Loucy (cell line): ENCODE data around the gene IL24.

ENCODE experiments used
- H2AFZ ChIP-seq: fragments of 200-600 bp; sonication (generic); 2 replicates; pipeline ENCODE4 v1.6.0; 2016; ENCODE audit warnings: antibody characterized with exemption, mild to moderate bottlenecking, low read length, moderate library complexity
- H3F3A ChIP-seq: fragments of 200-600 bp; 2 replicates; pipeline ENCODE4 v1.6.0; 2016; ENCODE audit warnings: antibody characterized with exemption, low read depth, mild to moderate bottlenecking
- H3K27me3 ChIP-seq: fragments of 200-600 bp; sonication (generic); 2 replicates; pipeline ENCODE4 v1.6.1; 2014; ENCODE audit warnings: low read length, mild to moderate bottlenecking; ENCODE audit not compliant: insufficient read depth, poor library complexity, severe bottlenecking
- H3K36me3 ChIP-seq: fragments of 200-600 bp; sonication (generic); 2 replicates; pipeline ENCODE4 v1.6.1; 2016; ENCODE audit warnings: low read length; ENCODE audit not compliant: insufficient read depth
- H3K4me1 ChIP-seq: fragments of 200-600 bp; sonication (generic); 2 replicates; pipeline ENCODE4 v1.5.1; 2014; ENCODE audit warnings: low read length, mild to moderate bottlenecking; ENCODE audit not compliant: insufficient read depth, poor library complexity, severe bottlenecking
- H3K4me2 ChIP-seq: fragments of 200-600 bp; sonication (generic); 2 replicates; pipeline ENCODE4 v1.6.0; 2014; ENCODE audit warnings: antibody characterized with exemption, low read length, low read depth, mild to moderate bottlenecking; ENCODE audit not compliant: poor library complexity, severe bottlenecking
- H3K4me3 ChIP-seq: fragments of 200-600 bp; sonication (generic); 2 replicates; pipeline ENCODE4 v1.5.1; 2014; ENCODE audit warnings: low read length, mild to moderate bottlenecking, mixed read lengths; ENCODE audit not compliant: poor library complexity, severe bottlenecking
- H3K79me2 ChIP-seq: fragments of 200-600 bp; sonication (generic); 2 replicates; pipeline ENCODE4 v1.6.1; 2014; ENCODE audit warnings: low read length; ENCODE audit not compliant: insufficient read depth
- H3K9ac ChIP-seq: fragments of 200-600 bp; sonication (generic); 2 replicates; pipeline ENCODE4 v1.6.0; 2014; ENCODE audit warnings: mild to moderate bottlenecking, low read depth, low read length, moderate library complexity; ENCODE audit not compliant: poor library complexity, severe bottlenecking
- H3K9me2 ChIP-seq: fragments of 200-600 bp; sonication (generic); replicated peaks from 2 replicates; pipeline ENCODE4 v1.6.1; 2016; ENCODE audit warnings: low read depth, low read length, mixed read lengths
- H3K9me3 ChIP-seq: fragments of 200-600 bp; sonication (generic); 2 replicates; pipeline ENCODE4 v1.6.1; 2014; ENCODE audit warnings: mild to moderate bottlenecking, antibody characterized with exemption, low read length, low read depth; ENCODE audit not compliant: insufficient read depth
- H4K20me1 ChIP-seq: fragments of 200-600 bp; sonication (generic); 2 replicates; pipeline ENCODE4 v1.6.0; 2014; ENCODE audit warnings: antibody characterized with exemption, low read length, mild to moderate bottlenecking; ENCODE audit not compliant: insufficient read depth, poor library complexity, severe bottlenecking
- EZH2phosphoT487 ChIP-seq: fragments of 200-600 bp; IDR thresholded peaks from 2 replicates; pipeline ENCODE4 v1.6.1; 2018; ENCODE audit warnings: antibody characterized with exemption, mild to moderate bottlenecking, moderate library complexity, borderline replicate concordance
- TF ChIP-seq, protein P1 (sequence below): fragments of 200-600 bp; sonication (generic); conservative IDR thresholded peaks from 2 replicates; pipeline ENCODE4 v1.5.1; 2014; ENCODE audit warnings: mild to moderate bottlenecking, antibody characterized with exemption, low read length

The IL24 gene

DNA sequence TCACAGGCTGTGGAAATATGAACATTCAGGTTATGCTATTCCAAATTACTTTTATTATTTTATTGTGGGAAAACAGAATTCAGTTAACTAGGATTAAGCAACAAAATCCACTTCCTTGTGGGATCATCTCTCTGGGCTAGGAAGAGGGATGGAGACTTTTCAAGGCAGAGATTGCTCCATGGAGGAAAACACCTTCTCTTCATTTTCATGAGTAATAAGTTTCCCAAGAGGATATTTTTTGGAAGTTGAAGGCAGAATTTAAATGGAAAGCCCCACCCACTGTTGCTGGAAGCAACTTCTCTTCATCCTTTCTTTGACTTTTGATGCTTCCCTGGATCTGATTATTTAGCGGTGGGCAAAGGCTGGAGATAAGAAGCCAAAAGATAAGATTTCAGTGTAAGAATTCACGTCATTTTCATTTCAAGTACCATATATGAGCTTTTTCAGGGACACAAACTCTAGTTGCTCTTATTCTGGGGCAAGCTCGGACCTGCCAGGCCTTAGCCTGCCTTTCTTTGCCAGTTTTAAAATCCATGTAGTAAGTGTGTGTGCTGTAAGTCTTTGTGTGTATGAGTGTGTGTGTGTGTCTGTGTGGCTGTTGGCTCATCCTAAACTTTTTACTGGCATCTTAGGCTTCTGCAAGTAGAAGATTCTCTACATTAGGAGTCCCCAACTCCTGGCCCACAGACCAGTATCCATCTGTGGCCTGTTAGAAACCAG, 11.7 kb upstream of the IL24 start:
- Histone ChIP-seq H4K20me1 (no peaks in the 10 kb centered on the region), H3K4me2 (no peak overlapping the region), H3K4me1 (no peaks in the 10 kb centered on the region), H3K79me2 (no peaks in the 10 kb centered on the region), H3K9me3 (no peaks in the 10 kb centered on the region), H3K4me3 (no peak overlapping the region), H3K27me3 (peaks cover 8% of the 10 kb centered on the region), H3K9ac (no peak overlapping the region), H3K9me2 (no peaks in the 10 kb centered on the region), H3F3A (no peaks in the 10 kb centered on the region), H2AFZ (no peak overlapping the region), H3K36me3 (no peaks in the 10 kb centered on the region)
- TF ChIP-seq EZH2phosphoT487: no peak

DNA sequence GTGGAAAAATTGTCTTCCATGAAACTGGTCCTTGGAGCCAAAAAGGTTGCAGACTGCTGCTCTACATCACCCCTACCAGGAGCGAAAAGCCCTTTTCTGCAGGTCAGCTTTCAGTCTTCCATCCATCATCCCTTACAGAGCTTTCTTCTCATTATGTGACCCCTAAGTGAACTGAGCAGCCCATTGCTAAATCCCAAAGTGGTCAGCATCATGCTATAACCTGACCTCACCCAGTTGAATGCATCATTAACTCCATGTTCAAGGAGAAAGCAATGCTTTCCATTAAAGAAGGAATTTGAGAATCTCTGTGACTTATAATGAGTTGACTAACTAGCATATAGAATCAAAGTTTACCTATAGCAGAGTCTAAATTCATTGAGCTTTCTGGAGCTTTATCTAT, 10.4 kb upstream of the IL24 start:
- H3K79me2 ChIP-seq: no peaks in the 10 kb centered on the region
- H3K4me2 ChIP-seq: no peak overlapping the region
- TF ChIP-seq EZH2phosphoT487: no peak
- TF ChIP-seq, protein P1, sequence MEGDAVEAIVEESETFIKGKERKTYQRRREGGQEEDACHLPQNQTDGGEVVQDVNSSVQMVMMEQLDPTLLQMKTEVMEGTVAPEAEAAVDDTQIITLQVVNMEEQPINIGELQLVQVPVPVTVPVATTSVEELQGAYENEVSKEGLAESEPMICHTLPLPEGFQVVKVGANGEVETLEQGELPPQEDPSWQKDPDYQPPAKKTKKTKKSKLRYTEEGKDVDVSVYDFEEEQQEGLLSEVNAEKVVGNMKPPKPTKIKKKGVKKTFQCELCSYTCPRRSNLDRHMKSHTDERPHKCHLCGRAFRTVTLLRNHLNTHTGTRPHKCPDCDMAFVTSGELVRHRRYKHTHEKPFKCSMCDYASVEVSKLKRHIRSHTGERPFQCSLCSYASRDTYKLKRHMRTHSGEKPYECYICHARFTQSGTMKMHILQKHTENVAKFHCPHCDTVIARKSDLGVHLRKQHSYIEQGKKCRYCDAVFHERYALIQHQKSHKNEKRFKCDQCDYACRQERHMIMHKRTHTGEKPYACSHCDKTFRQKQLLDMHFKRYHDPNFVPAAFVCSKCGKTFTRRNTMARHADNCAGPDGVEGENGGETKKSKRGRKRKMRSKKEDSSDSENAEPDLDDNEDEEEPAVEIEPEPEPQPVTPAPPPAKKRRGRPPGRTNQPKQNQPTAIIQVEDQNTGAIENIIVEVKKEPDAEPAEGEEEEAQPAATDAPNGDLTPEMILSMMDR: no peak
- H2AFZ ChIP-seq: no peak overlapping the region
- no peaks in the 10 kb centered on the region for H3K36me3 ChIP-seq
- H3K9me3 ChIP-seq: no peaks in the 10 kb centered on the region
- no peaks in the 10 kb centered on the region for H3F3A ChIP-seq
- H3K9ac ChIP-seq: no peak overlapping the region
- no peaks in the 10 kb centered on the region for H3K4me1 ChIP-seq
- no peaks in the 10 kb centered on the region for H4K20me1 ChIP-seq
- H3K4me3 ChIP-seq: no peak overlapping the region
- no peaks in the 10 kb centered on the region for H3K9me2 ChIP-seq
- H3K27me3 ChIP-seq: peaks cover 8% of the 10 kb centered on the region

DNA sequence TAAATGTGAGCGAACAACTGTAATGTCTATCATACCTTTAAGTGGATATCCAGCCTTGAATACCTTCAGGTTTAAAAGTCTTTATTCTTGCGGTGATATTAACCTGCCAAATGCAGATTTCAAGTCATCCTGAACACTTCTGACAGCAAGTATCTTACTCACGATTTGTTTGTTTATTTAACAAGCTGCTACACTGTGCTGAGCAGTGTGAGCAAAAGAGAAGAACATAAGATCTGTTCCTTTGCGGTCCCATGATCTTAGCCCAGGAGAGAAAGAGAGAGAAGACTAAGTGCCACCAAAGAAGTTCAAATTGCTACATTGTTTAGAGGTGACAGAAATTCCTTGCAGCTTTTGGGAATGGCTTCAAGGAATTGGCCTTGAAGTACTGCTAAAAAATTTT, 9.5 kb upstream of the IL24 start:
- Histone ChIP-seq H3K79me2 (no peaks in the 10 kb centered on the region), H3K4me1 (no peaks in the 10 kb centered on the region), H3K27me3 (peaks cover 8% of the 10 kb centered on the region), H3K9me2 (no peaks in the 10 kb centered on the region), H3K9me3 (no peaks in the 10 kb centered on the region), H3K9ac (no peak overlapping the region), H2AFZ (no peak overlapping the region), H3F3A (no peaks in the 10 kb centered on the region), H3K4me2 (no peak overlapping the region), H3K36me3 (no peaks in the 10 kb centered on the region), H3K4me3 (no peak overlapping the region), H4K20me1 (no peaks in the 10 kb centered on the region)
- TF ChIP-seq EZH2phosphoT487: no peak
- TF ChIP-seq, protein P1: no peak
